Measurements from ENCODE around the gene DYNLT2.

The DYNLT2 gene

GRCh38 chr6:169729961-169730360 is 21.4 kb downstream of the DYNLT2 start:
- Histone ChIP-seq H3K27me3 (peaks cover 39% of the 10 kb centered on the region), H3K9me3 (no peaks in the 10 kb centered on the region), H3K27ac (no peak overlapping the region), H3K36me3 (no peaks in the 10 kb centered on the region), H3K4me1 (ENCODE audit: control insufficient read depth in 1 of 2, insufficient read depth in 1 of 2, low read depth in 1 of 2, low read length in 1 of 2) (peaks cover 3 to 4% of the 10 kb centered on the region in 2 experiments), H3K4me3 (ENCODE audit: low read depth in 1 of 2, low read length in 1 of 2) (no peak overlapping the region)
- TF ChIP-seq, protein P1, sequence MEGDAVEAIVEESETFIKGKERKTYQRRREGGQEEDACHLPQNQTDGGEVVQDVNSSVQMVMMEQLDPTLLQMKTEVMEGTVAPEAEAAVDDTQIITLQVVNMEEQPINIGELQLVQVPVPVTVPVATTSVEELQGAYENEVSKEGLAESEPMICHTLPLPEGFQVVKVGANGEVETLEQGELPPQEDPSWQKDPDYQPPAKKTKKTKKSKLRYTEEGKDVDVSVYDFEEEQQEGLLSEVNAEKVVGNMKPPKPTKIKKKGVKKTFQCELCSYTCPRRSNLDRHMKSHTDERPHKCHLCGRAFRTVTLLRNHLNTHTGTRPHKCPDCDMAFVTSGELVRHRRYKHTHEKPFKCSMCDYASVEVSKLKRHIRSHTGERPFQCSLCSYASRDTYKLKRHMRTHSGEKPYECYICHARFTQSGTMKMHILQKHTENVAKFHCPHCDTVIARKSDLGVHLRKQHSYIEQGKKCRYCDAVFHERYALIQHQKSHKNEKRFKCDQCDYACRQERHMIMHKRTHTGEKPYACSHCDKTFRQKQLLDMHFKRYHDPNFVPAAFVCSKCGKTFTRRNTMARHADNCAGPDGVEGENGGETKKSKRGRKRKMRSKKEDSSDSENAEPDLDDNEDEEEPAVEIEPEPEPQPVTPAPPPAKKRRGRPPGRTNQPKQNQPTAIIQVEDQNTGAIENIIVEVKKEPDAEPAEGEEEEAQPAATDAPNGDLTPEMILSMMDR (IDR thresholded peaks at IDR 0.05) = no peak

DNA sequence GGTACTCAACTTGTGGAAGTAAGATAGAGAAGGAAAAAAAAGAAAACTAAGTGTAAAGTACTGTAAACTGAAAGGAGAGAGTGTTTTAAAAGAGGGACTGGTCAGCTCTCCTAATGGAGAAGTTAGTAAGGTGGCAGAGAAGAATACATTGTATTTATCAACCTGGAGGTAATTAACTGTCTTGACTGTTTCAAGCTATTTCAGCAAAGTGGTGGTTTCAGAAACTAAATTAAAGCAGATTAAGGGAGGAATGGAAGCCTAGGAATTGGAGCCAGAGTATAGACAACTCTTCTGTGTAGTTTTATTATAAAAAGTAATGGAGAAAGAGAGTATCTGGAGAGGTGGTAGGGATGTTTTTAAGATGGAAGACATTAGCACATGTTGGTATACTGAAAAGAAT is 24.4 kb downstream of the DYNLT2 start:
- Histone ChIP-seq H3K27me3 (peaks cover 49% of the 10 kb centered on the region), H3K4me3 (ENCODE audit: low read depth in 1 of 2, low read length in 1 of 2) (no peak overlapping the region), H3K27ac (no peak overlapping the region), H3K36me3 (no peaks in the 10 kb centered on the region), H3K9me3 (no peaks in the 10 kb centered on the region), H3K4me1 (ENCODE audit: control insufficient read depth in 1 of 2, insufficient read depth in 1 of 2, low read depth in 1 of 2, low read length in 1 of 2) (peaks cover 15 to 17% of the 10 kb centered on the region in 2 experiments)
- TF ChIP-seq, protein P1 (IDR thresholded peaks at IDR 0.05) = no peak

- Histone ChIP-seq H3K4me1 (ENCODE audit: control insufficient read depth in 1 of 2, insufficient read depth in 1 of 2, low read depth in 1 of 2, low read length in 1 of 2) (peaks cover 15 to 17% of the 10 kb centered on the region in 2 experiments), H3K9me3 (no peaks in the 10 kb centered on the region), H3K4me3 (ENCODE audit: low read depth in 1 of 2, low read length in 1 of 2) (no peak overlapping the region), H3K27me3 (peaks cover 49% of the 10 kb centered on the region), H3K27ac (no peak overlapping the region), H3K36me3 (no peaks in the 10 kb centered on the region)
- TF ChIP-seq, protein P1 (IDR thresholded peaks at IDR 0.05) = no peak
Measured at GRCh38 chr6:169726049-169726400, 25.3 kb downstream of the DYNLT2 start.

GRCh38 chr6:169725125-169726048 is 26.0 kb downstream of the DYNLT2 start:
- no peak overlapping the region for H3K27ac ChIP-seq
- H3K4me3 ChIP-seq (ENCODE audit: low read depth in 1 of 2, low read length in 1 of 2) = peak overlapping the region; percentile 39 to 60
- TF ChIP-seq, protein P1 (IDR thresholded peaks at IDR 0.05) = no peak

DNA sequence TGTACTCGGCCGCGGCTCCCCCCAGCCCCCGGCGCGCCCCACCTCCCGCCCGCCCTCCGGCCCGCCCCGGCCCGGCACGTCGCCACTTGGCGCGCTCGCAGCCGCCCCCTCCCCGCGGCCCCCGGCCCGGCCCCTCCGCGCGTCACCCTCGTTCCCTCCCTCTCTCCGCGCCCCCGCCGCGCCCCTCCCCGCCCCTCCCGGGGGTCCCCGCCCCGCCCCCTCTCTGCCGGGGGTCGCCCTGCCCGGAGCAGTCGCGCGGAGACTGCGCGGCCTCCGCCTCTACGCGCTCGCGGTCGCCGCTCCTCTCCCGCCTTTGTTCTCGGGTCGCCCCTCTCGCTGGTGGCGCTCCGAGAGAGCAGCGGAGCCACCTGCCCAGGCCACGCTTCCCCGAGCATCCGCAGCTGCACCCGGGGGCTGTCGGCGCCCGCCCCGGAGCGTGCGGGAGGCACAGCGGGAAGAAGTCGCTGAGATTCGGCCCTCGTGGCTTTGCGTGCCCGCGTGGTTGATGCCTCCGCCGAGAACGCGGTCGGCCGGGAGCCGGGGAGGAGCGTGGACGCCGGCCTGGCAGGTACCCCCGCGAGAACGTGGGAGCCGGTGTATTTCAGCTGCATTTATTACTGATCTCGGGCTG is 26.8 kb downstream of the DYNLT2 start, which contains the start of gene PHF10:
PHF10 (minus strand) TSS at position 7 of the 631 bp plus-strand sequence. CDS start 569 bp downstream, outside the sequence.
- no peaks in the 10 kb centered on the region for H3K9me3 ChIP-seq

More at GRCh38 chr6:169725125-169726048, 26.0 kb downstream of the DYNLT2 start:
- peaks cover 15 to 17% of the 10 kb centered on the region in 2 experiments for H3K4me1 ChIP-seq (ENCODE audit: control insufficient read depth in 1 of 2, insufficient read depth in 1 of 2, low read depth in 1 of 2, low read length in 1 of 2)
- H3K27me3 ChIP-seq = peaks cover 49% of the 10 kb centered on the region
- no peaks in the 10 kb centered on the region for H3K36me3 ChIP-seq
- H3K9me3 ChIP-seq = no peaks in the 10 kb centered on the region

More for the DNA sequence above, 26.8 kb downstream of the DYNLT2 start, which contains the start of gene PHF10:
- H3K4me1 ChIP-seq (ENCODE audit: control insufficient read depth in 1 of 2, insufficient read depth in 1 of 2, low read depth in 1 of 2, low read length in 1 of 2) = peaks cover 15 to 17% of the 10 kb centered on the region in 2 experiments
- no peaks in the 10 kb centered on the region for H3K36me3 ChIP-seq
- peaks cover 49% of the 10 kb centered on the region for H3K27me3 ChIP-seq
- TF ChIP-seq, protein P1 (IDR thresholded peaks at IDR 0.05) = no peak
- H3K27ac ChIP-seq = no peak within 1 kb of the TSS
- H3K4me3 ChIP-seq (ENCODE audit: low read depth in 1 of 2, low read length in 1 of 2) = peak within 1 kb of the TSS; percentile 53 to 61

Measured in neutrophil (primary cell).